K562 (cell line): ENCODE measurements around the gene RASSF3. TPM values are rescaled to one million over a fixed set of nuclear protein-coding genes. Genes with fewer than 3 reads are reported as not detected.

Experiments used
- ATAC-seq: fragments of 200-7000 bp; cut with Tn5 transposase; 3 replicates; pipeline ENCODE4 v1.9.1; 2020; ENCODE audit warnings: moderate library complexity
- BruUV-seq: library from RNA; stranded (reverse); fragments of 400-500 nt; replicated peaks from 2 replicates; lab custom pipeline; 2021; lab: Mats Ljungman, UMichigan
- CTCF ChIA-PET: fragments of 300-600 bp; formaldehyde crosslinking; extraction: SDS; loops from one replicate; lab custom pipeline; 2021; ENCODE audit warnings: low intra/inter-chr PET ratio; lab: Yijun Ruan, JAX
- POLR2A ChIA-PET: fragments of 300-600, 350-650 bp; sonication (Branson Sonifier 250); formaldehyde crosslinking; extraction: SDS; loops from one replicate; lab custom pipeline; 2021; ENCODE audit warnings: antibody characterized with exemption, inconsistent platforms; lab: Yijun Ruan, JAX
- DNase-seq, 4 experiments: peaks; one replicate each; pipeline versions ENCODE4 v3.0.0 to v3.0.0-alpha.2; 2011 to 2018; ENCODE audit warnings: low spot score in 3 of 4, mixed read lengths in 3 of 4; ENCODE audit errors: extremely low read depth in 1 of 4
- FAIRE-seq: peaks from 2 replicates; lab custom pipeline; 2011; peaks lifted over from hg19 to GRCh38; lab: Jason Lieb, UNC
- H2AFZ ChIP-seq: 2 replicates; pipeline ENCODE4 v1.6.0; 2011; ENCODE audit warnings: low read depth, low read length, control low read depth, inconsistent platforms
- H3K27ac ChIP-seq: fragments of 200-600 bp; 3 replicates; pipeline ENCODE4 v1.8.0; 2011; ENCODE audit warnings: low read depth, mild to moderate bottlenecking, control low read depth, inconsistent platforms, low read length, moderate library complexity, mixed read lengths; ENCODE audit errors: extremely low read depth
- H3K27me3 ChIP-seq, 2 experiments: fragments of 300-600 bp in 1 of 2; 2 replicates in 1 of 2; 3 replicates in 1 of 2; pipeline versions ENCODE4 v1.6.0 to v1.8.0; 2011; ENCODE audit warnings: inconsistent platforms in 2 of 2, low read length in 2 of 2, mild to moderate bottlenecking in 1 of 2, mixed read lengths in 1 of 2, moderate library complexity in 1 of 2; ENCODE audit not compliant: control insufficient read depth in 2 of 2, insufficient read depth in 2 of 2
- H3K36me3 ChIP-seq: fragments of 300-600 bp; 3 replicates; pipeline ENCODE4 v1.8.0; 2011; ENCODE audit warnings: mild to moderate bottlenecking, low read length, inconsistent platforms; ENCODE audit not compliant: control insufficient read depth, insufficient read depth
- H3K4me1 ChIP-seq, 2 experiments: fragments of 200-600 bp in 1 of 2; replicated peaks in 1 of 2; 2 replicates in 1 of 2; 3 replicates in 1 of 2; pipeline versions ENCODE4 v1.5.1 to v1.8.0; 2011; ENCODE audit warnings: inconsistent platforms in 2 of 2, low read length in 2 of 2, mild to moderate bottlenecking in 1 of 2, mixed read lengths in 1 of 2, moderate library complexity in 1 of 2; ENCODE audit not compliant: control insufficient read depth in 2 of 2, insufficient read depth in 2 of 2
- H3K4me2 ChIP-seq: 2 replicates; pipeline ENCODE4 v1.6.1; 2011; ENCODE audit warnings: low read length, control low read depth, inconsistent platforms, mixed read lengths; ENCODE audit not compliant: insufficient read depth
- H3K4me3 ChIP-seq: fragments of 200-600 bp; sonication (generic), shearing (Covaris generic); 2 replicates; pipeline ENCODE4 v1.5.1; 2016; ENCODE audit warnings: control low read depth, inconsistent platforms
- H3K79me2 ChIP-seq: fragments of 200-600 bp; 3 replicates; pipeline ENCODE4 v1.8.0; 2011; ENCODE audit warnings: low read length, inconsistent platforms; ENCODE audit not compliant: control insufficient read depth, insufficient read depth
- H3K9ac ChIP-seq, 2 experiments: 2 replicates each; pipeline versions ENCODE4 v1.6.0 to v1.6.1; 2011; ENCODE audit warnings: low read depth in 2 of 2, low read length in 2 of 2, control low read depth in 1 of 2, inconsistent platforms in 1 of 2, mild to moderate bottlenecking in 1 of 2, mixed read lengths in 1 of 2; ENCODE audit not compliant: insufficient read depth in 1 of 2
- H3K9me1 ChIP-seq: one replicate; pipeline ENCODE4 v1.6.0; 2011; ENCODE audit warnings: inconsistent platforms, mild to moderate bottlenecking, low read length, moderate library complexity; ENCODE audit not compliant: control insufficient read depth, insufficient read depth
- H3K9me3 ChIP-seq: replicated peaks from 2 replicates; pipeline ENCODE4 v1.5.1; 2011; ENCODE audit warnings: low read depth, low read length, inconsistent platforms; ENCODE audit not compliant: control insufficient read depth, insufficient read depth
- H4K20me1 ChIP-seq: replicated peaks from 2 replicates; pipeline ENCODE4 v1.6.1; 2011; ENCODE audit warnings: low read length, inconsistent platforms, mixed read lengths; ENCODE audit not compliant: control insufficient read depth, insufficient read depth
- BRD4 ChIP-seq: fragments of 200-600 bp; sonication (generic); IDR thresholded peaks from 2 replicates; pipeline ENCODE4 v1.6.1; 2017; ENCODE audit warnings: inconsistent platforms
- CBFA2T2 ChIP-seq: fragments of 450-650 bp; conservative IDR thresholded peaks from 2 replicates; pipeline ENCODE4 v1.6.1; 2017; ENCODE audit warnings: mild to moderate bottlenecking
- NONO ChIP-seq, 2 experiments: fragments of 200-400 bp in 1 of 2; fragments of 450-650 bp in 1 of 2; formaldehyde crosslinking in 1 of 2; IDR thresholded peaks; 2 replicates each; pipeline ENCODE4 v1.6.1; 2017; ENCODE audit warnings: low read depth in 2 of 2, mild to moderate bottlenecking in 2 of 2, moderate library complexity in 2 of 2, low read length in 1 of 2
- PHF8 ChIP-seq: fragments of 200-600 bp; sonication (generic); IDR thresholded peaks from 2 replicates; pipeline ENCODE4 v1.6.1; 2012; ENCODE audit warnings: mixed run types, mild to moderate bottlenecking, inconsistent platforms, low read length, moderate library complexity, borderline replicate concordance
- POLR3A ChIP-seq: IDR thresholded peaks from 2 replicates; pipeline ENCODE4 v1.6.1; 2011; ENCODE audit warnings: borderline replicate concordance, mild to moderate bottlenecking, moderate library complexity; ENCODE audit not compliant: insufficient read length, insufficient read depth; ENCODE audit errors: extremely low read depth
- PRMT5 ChIP-seq: sonication (generic); formaldehyde crosslinking; IDR thresholded peaks from 2 replicates; pipeline ENCODE4 v1.5.0; 2020; ENCODE audit warnings: missing genetic modification reagents
- PRPF4 ChIP-seq: fragments of 200-400 bp; formaldehyde crosslinking; IDR thresholded peaks from one replicate; pipeline ENCODE4 v1.6.1; 2017; ENCODE audit warnings: low read length, low read depth, mild to moderate bottlenecking; ENCODE audit not compliant: insufficient read depth, poor library complexity, severe bottlenecking
- RBM25 ChIP-seq: fragments of 200-400 bp; formaldehyde crosslinking; IDR thresholded peaks from 2 replicates; pipeline ENCODE4 v1.6.1; 2018; ENCODE audit warnings: low read length, low read depth, moderate library complexity; ENCODE audit not compliant: severe bottlenecking
- SAP30 ChIP-seq: fragments of 200-600 bp; sonication (generic); IDR thresholded peaks from 2 replicates; pipeline ENCODE4 v1.6.1; 2012; ENCODE audit warnings: borderline replicate concordance, low read depth, mild to moderate bottlenecking, moderate library complexity, low read length, control low read depth, inconsistent platforms; ENCODE audit not compliant: insufficient read depth, poor library complexity, severe bottlenecking
- SNRNP70 ChIP-seq: fragments of 200-400 bp; formaldehyde crosslinking; optimal IDR thresholded peaks from 2 replicates; pipeline ENCODE3; 2017; ENCODE audit warnings: low read depth, low read length
- ZC3H8 ChIP-seq: fragments of 450-650 bp; IDR thresholded peaks from 2 replicates; pipeline ENCODE4 v1.6.1; 2017
- ZNF263 ChIP-seq: sonication (generic); formaldehyde crosslinking; IDR thresholded peaks from 2 replicates; pipeline ENCODE4 v1.8.0; 2022; ENCODE audit warnings: mild to moderate bottlenecking, missing genetic modification reagents, borderline replicate concordance
- ZNF444 ChIP-seq: fragments of 250-450 bp; sonication (Bioruptor Pico); IDR thresholded peaks from 2 replicates; pipeline ENCODE4 v1.4.0; 2020; ENCODE audit warnings: mild to moderate bottlenecking, moderate library complexity
- ZNF780A ChIP-seq: fragments of 250-450 bp; sonication (Bioruptor Pico); IDR thresholded peaks from 2 replicates; pipeline ENCODE4 v1.5.0; 2021; ENCODE audit warnings: mild to moderate bottlenecking
- WGBS: fragments of 100-300 bp; shearing (Covaris generic); methylation state at CpG from one replicate; pipeline ENCODE4 v1.1.6; 2016; ENCODE audit warnings: low coverage, mixed read lengths; ENCODE audit not compliant: insufficient coverage; ENCODE audit errors: missing lambda C conversion rate; 5-methylcytosine and 5-hydroxymethylcytosine counted together
- in situ Hi-C: fragments of 300-500 bp; cut with MboI; formaldehyde crosslinking; loops from 4 replicates; pipeline ENCODE4 v1.15.0; 2018; ENCODE audit warnings: inconsistent platforms, mixed read lengths
- intact Hi-C: fragments of 100-400 bp; cut with micrococcal nuclease; formaldehyde crosslinking; loops from 2 replicates; pipeline ENCODE4 v1.14.2; 2022
- polyA plus RNA-seq, 8 experiments: library from polyadenylated mRNA; depleted of rRNA in 4 of 8; stranded (reverse) in 5 of 8; unstranded in 3 of 8; fragments of >200 nt; fragmentation: Nextera tagmentation in 2 of 8; fragmentation: Illumina TruSeq in 1 of 8; extraction: Ambion mirVana in 2 of 8; extraction: Trizol in 1 of 8; gene quantifications; 2 replicates each; pipeline versions ENCODE4 v1.2.1 to v1.2.3, GENCODE V29; 2011 to 2014; ENCODE audit warnings: inconsistent platforms in 1 of 8, missing spikeins in 1 of 8
- total RNA-seq, 7 experiments: library from RNA; depleted of rRNA in 6 of 7; stranded (reverse); fragments of >200 nt in 6 of 7; fragmentation: Illumina TruSeq in 2 of 7; extraction: Trizol in 2 of 7; gene quantifications; 2 replicates each; pipeline versions ENCODE4 v1.2.1 to v1.2.3, GENCODE V29; 2011 to 2021; ENCODE audit warnings: low replicate concordance in 1 of 7
- TF ChIP-seq, protein P1 (sequence below): fragments of 250-450 bp; sonication (Bioruptor Pico); IDR thresholded peaks from 2 replicates; pipeline ENCODE4 v1.5.0; 2022; ENCODE audit warnings: mild to moderate bottlenecking

RASSF3 gene
- total and polyA plus RNA-seq, 9 of the 15 experiments (the other 6 are each of a cell fraction or from before 2014, with no cell fraction given): 3.7 to 39.2 (median 20.2) TPM

DNA sequence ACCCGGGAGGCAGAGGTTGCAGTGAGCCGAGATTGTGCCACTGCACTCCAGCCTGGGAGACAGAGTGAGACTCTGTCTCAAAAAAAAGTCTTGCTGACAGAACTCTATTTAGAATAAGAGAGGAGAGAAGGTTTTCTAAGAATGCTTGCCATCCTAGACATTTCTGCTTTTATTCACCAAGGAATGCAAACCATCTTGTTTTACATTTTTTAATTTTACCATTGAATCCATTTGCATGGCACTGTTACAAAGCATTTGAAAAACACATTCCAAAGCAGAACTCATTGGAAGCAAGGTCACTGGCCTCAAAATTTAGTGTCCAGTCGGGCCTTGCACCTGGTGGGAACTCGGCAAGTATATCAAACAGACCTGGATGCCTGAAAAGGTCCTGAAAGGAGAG is 44.2 kb upstream of the RASSF3 start:
- Histone ChIP-seq H3K9me3 (no peaks in the 10 kb centered on the region), H3K27ac (no peak overlapping the region), H3K4me1 (peaks cover 0 to 14% of the 10 kb centered on the region in 2 experiments; a peak in 3 of 5 replicates), H3K4me2 (no peak overlapping the region), H3K79me2 (no peaks in the 10 kb centered on the region), H3K36me3 (no peaks in the 10 kb centered on the region), H2AFZ (0 out of 2 replicates have a peak overlapping the region, but pooled peaks have one; percentile 8), H3K9me1 (no peaks in the 10 kb centered on the region)
- CTCF ChIA-PET: no interaction called here
- FAIRE-seq (no peak), DNase-seq (no peak)
- POLR2A ChIA-PET: interaction anchor here (0.8 kb wide), 1 partner anchor 20 kb away, joined by 3 read pairs; no protein-coding TSS in a partner anchor
- in situ Hi-C loops: no loop called here
- 32% methylated on average over 3 of the region's 4 CpGs for WGBS
- BruUV-seq: no TSS peak
- TF ChIP-seq ZNF780A (CRISPR knock-in tag) (no peak), PHF8 (no peak), CBFA2T2 (no peak), PRMT5 (CRISPR knock-in tag) (no peak), NONO (IDR thresholded peaks at IDR 0.05; ENCODE audit: low read depth in 2 of 2, low read length in 1 of 2) (no peak), POLR3A (no peak), RBM25 (no peak), SAP30 (no peak), ZNF444 (CRISPR knock-in tag) (no peak), PRPF4 (no peak), ZNF263 (CRISPR knock-in tag) (no peak), SNRNP70 (no peak), ZC3H8 (no peak), BRD4 (no peak)
- TF ChIP-seq, protein P1, sequence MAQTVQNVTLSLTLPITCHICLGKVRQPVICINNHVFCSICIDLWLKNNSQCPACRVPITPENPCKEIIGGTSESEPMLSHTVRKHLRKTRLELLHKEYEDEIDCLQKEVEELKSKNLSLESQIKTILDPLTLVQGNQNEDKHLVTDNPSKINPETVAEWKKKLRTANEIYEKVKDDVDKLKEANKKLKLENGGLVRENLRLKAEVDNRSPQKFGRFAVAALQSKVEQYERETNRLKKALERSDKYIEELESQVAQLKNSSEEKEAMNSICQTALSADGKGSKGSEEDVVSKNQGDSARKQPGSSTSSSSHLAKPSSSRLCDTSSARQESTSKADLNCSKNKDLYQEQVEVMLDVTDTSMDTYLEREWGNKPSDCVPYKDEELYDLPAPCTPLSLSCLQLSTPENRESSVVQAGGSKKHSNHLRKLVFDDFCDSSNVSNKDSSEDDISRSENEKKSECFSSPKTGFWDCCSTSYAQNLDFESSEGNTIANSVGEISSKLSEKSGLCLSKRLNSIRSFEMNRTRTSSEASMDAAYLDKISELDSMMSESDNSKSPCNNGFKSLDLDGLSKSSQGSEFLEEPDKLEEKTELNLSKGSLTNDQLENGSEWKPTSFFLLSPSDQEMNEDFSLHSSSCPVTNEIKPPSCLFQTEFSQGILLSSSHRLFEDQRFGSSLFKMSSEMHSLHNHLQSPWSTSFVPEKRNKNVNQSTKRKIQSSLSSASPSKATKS (CRISPR knock-in tag): no peak
- TF ChIP-seq, all 486 proteins: peak for 0
- Histone ChIP-seq H4K20me1 (no peaks in the 10 kb centered on the region), H3K9ac (no peak overlapping the region), H3K27me3 (peaks cover 2 to 3% of the 10 kb centered on the region in 2 experiments; a peak in 2 of 5 replicates), H3K4me3 (no peak overlapping the region)
- intact Hi-C loops: no loop called here
- ATAC-seq: no peak
